Breast epithelium (tissue), 3 donors: ENCODE data around the gene STXBP2.

Experiments used
- CTCF ChIP-seq, 3 donors: fragments of 450-650 bp; IDR thresholded peaks; one replicate each; pipeline ENCODE4 v1.5.1; 2016 to 2017; ENCODE audit warnings: antibody characterized with exemption in 3 of 3, mild to moderate bottlenecking in 3 of 3, moderate library complexity in 3 of 3
- POLR2A ChIP-seq: fragments of 450-650 bp; IDR thresholded peaks from one replicate; pipeline ENCODE4 v1.6.1; 2016; ENCODE audit warnings: antibody characterized with exemption, mild to moderate bottlenecking, moderate library complexity

GRCh38 chr19:7647156-7647555 is 10.2 kb downstream of the STXBP2 start:
- no peak for TF ChIP-seq CTCF (IDR thresholded peaks at IDR 0.05)
- no peak for TF ChIP-seq POLR2A
